GM12878 (cell line): Measurements from ENCODE around the gene MDC1. TPM values are rescaled to one million over a fixed set of nuclear protein-coding genes. Genes with fewer than 3 reads are reported as not detected.

Experiments used
- BMI1 ChIP-seq: fragments of 450-650 bp; IDR thresholded peaks from 2 replicates; pipeline ENCODE4 v1.6.1; 2016; ENCODE audit warnings: mild to moderate bottlenecking, moderate library complexity, borderline replicate concordance
- CBFB ChIP-seq: IDR thresholded peaks from 2 replicates; pipeline ENCODE4 v1.6.1; 2016; ENCODE audit warnings: antibody characterized with exemption, low read depth
- DPF2 ChIP-seq: fragments of 450-650 bp; IDR thresholded peaks from 2 replicates; pipeline ENCODE4 v1.6.1; 2017; ENCODE audit warnings: mild to moderate bottlenecking
- EP300 ChIP-seq, 2 experiments: fragments of 150-350 bp in 1 of 2; IDR thresholded peaks; 2 replicates each; pipeline ENCODE4 v1.6.1; 2011 to 2012; ENCODE audit warnings: low read depth in 2 of 2, low read length in 2 of 2, borderline replicate concordance in 1 of 2, improper control_type of control experiment in 1 of 2, inconsistent platforms in 1 of 2; ENCODE audit not compliant: control insufficient read depth in 1 of 2
- ESRRA ChIP-seq: IDR thresholded peaks from 2 replicates; pipeline ENCODE4 v1.6.1; 2012; ENCODE audit warnings: mild to moderate bottlenecking, low read length, improper control_type of control experiment
- IKZF1 ChIP-seq: fragments of 450-650 bp; conservative IDR thresholded peaks from 2 replicates; pipeline ENCODE4 v1.6.1; 2017; ENCODE audit warnings: antibody characterized with exemption, mild to moderate bottlenecking
- MTA2 ChIP-seq: fragments of 450-650 bp; IDR thresholded peaks from 2 replicates; pipeline ENCODE4 v1.6.1; 2016; ENCODE audit warnings: low read depth, mild to moderate bottlenecking, moderate library complexity
- NRF1 ChIP-seq: conservative IDR thresholded peaks from 2 replicates; pipeline ENCODE4 v1.6.1; 2011; ENCODE audit warnings: mild to moderate bottlenecking, low read depth, low read length, improper control_type of control experiment
- SIN3A ChIP-seq: IDR thresholded peaks from 2 replicates; pipeline ENCODE4 v1.6.1; 2012; ENCODE audit warnings: low read depth, low read length, improper control_type of control experiment
- SIX5 ChIP-seq: IDR thresholded peaks from 2 replicates; pipeline ENCODE4 v1.6.1; 2011; ENCODE audit warnings: mild to moderate bottlenecking, low read depth, low read length, moderate library complexity; ENCODE audit not compliant: severe bottlenecking
- STAT1 ChIP-seq: fragments of 450-650 bp; conservative IDR thresholded peaks from 2 replicates; pipeline ENCODE4 v1.6.1; 2014; ENCODE audit warnings: antibody characterized with exemption, mild to moderate bottlenecking
- polyA plus RNA-seq, 11 experiments: library from polyadenylated mRNA; depleted of rRNA in 4 of 11; unstranded in 6 of 11; stranded (reverse) in 5 of 11; fragments of >200 nt; fragmentation: Nextera tagmentation in 4 of 11; fragmentation: Illumina TruSeq in 1 of 11; extraction: Ambion mirVana in 4 of 11; extraction: Trizol in 1 of 11; gene quantifications; 1 replicate in 1 of 11; 2 replicates in 10 of 11; pipeline versions ENCODE4 v1.2.1 to v1.2.3, GENCODE V29; 2011 to 2016; ENCODE audit warnings: inconsistent platforms in 2 of 11, missing spikeins in 2 of 11, low read depth in 1 of 11
- total RNA-seq, 4 experiments: library from RNA; depleted of rRNA in 3 of 4; stranded (reverse); fragments of >200 nt in 3 of 4; fragmentation: Illumina TruSeq in 1 of 4; extraction: Trizol in 1 of 4; gene quantifications; 2 replicates each; pipeline versions ENCODE4 v1.2.1 to v1.2.3, GENCODE V29; 2013 to 2021
- TF ChIP-seq, protein P1 (sequence below): fragments of 450-650 bp; IDR thresholded peaks from 2 replicates; pipeline ENCODE4 v1.6.1; 2017; ENCODE audit warnings: mild to moderate bottlenecking, moderate library complexity
- TF ChIP-seq, protein P2 (sequence below): IDR thresholded peaks from 2 replicates; pipeline ENCODE4 v1.6.1; 2012; ENCODE audit warnings: low read depth, low read length, improper control_type of control experiment

The MDC1 gene
- total and polyA plus RNA-seq, 10 of the 15 experiments (the other 5 are each of a cell fraction or from before 2014, with no cell fraction given) = 5.1 to 62.5 (median 22.4) TPM

DNA sequence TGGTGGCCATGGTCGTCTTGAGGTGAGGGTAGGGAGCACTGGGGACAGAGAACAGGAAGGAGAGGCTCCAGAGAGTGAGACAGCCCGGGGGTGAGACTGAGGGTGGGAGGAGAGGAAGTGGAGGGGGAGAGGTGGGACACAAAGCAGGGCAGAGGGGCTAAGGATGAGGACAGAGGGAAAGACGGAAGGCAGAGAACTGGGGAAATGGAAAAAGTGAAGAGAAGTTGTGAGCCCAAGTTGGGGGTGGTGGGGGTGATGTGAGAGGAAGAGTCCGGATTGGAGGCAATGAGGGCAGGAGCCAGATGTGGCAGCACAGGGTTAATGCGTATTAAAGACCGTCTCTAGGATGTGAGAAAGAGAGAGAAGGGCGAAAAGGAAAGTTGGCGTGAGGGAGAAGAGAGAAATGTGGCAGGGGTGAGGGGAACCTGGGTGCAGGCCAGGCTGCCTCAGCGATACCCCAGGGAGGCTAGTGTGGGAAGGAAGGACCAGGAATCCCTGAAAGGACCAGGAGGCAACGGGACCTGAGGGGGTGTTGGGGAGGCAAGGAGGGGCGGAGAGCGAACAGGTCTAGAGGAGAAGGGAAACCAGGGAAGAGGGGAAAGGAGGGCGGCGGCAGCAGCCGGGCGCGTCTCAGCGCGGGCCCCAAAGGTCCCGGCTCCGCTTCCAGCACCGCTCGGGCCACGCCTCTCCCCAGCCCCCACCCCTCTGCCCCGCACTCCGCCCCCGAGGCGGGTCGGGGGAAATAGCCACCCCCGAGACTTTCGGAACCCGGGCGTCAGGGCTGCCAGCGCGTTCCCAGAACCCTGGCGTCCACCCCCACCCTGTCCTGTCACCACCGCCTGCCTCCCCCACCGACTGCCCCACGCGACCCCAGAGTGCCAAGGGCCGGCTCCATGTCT lies 30.8 kb downstream of the MDC1 start, which contains the start of gene PPP1R18 (continued):
- TF ChIP-seq, protein P1, sequence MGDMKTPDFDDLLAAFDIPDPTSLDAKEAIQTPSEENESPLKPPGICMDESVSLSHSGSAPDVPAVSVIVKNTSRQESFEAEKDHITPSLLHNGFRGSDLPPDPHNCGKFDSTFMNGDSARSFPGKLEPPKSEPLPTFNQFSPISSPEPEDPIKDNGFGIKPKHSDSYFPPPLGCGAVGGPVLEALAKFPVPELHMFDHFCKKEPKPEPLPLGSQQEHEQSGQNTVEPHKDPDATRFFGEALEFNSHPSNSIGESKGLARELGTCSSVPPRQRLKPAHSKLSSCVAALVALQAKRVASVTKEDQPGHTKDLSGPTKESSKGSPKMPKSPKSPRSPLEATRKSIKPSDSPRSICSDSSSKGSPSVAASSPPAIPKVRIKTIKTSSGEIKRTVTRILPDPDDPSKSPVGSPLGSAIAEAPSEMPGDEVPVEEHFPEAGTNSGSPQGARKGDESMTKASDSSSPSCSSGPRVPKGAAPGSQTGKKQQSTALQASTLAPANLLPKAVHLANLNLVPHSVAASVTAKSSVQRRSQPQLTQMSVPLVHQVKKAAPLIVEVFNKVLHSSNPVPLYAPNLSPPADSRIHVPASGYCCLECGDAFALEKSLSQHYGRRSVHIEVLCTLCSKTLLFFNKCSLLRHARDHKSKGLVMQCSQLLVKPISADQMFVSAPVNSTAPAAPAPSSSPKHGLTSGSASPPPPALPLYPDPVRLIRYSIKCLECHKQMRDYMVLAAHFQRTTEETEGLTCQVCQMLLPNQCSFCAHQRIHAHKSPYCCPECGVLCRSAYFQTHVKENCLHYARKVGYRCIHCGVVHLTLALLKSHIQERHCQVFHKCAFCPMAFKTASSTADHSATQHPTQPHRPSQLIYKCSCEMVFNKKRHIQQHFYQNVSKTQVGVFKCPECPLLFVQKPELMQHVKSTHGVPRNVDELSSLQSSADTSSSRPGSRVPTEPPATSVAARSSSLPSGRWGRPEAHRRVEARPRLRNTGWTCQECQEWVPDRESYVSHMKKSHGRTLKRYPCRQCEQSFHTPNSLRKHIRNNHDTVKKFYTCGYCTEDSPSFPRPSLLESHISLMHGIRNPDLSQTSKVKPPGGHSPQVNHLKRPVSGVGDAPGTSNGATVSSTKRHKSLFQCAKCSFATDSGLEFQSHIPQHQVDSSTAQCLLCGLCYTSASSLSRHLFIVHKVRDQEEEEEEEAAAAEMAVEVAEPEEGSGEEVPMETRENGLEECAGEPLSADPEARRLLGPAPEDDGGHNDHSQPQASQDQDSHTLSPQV = no peak
- TF ChIP-seq, protein P2, sequence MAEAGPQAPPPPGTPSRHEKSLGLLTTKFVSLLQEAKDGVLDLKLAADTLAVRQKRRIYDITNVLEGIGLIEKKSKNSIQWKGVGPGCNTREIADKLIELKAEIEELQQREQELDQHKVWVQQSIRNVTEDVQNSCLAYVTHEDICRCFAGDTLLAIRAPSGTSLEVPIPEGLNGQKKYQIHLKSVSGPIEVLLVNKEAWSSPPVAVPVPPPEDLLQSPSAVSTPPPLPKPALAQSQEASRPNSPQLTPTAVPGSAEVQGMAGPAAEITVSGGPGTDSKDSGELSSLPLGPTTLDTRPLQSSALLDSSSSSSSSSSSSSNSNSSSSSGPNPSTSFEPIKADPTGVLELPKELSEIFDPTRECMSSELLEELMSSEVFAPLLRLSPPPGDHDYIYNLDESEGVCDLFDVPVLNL = no peak
- TF ChIP-seq EP300 (IDR thresholded peaks at IDR 0.05; ENCODE audit: borderline replicate concordance in 1 of 2, control insufficient read depth in 1 of 2, low read depth in 2 of 2, low read length in 2 of 2) = no peak
- no peak for TF ChIP-seq ESRRA
- no peak for TF ChIP-seq SIN3A
- no peak for TF ChIP-seq BMI1
- no peak for TF ChIP-seq SIX5
- TF ChIP-seq DPF2 = no peak
- no peak for TF ChIP-seq STAT1
- TF ChIP-seq CBFB = no peak
- no peak for TF ChIP-seq MTA2
- no peak for TF ChIP-seq NRF1
- TF ChIP-seq IKZF1 = no peak; the same call in 1 of the 2 replicates
